NCI-H146 treated with DMSO at 0.1 percent for 48 hours (cell line): ENCODE data around the gene PAPPA.

ENCODE experiments used
- DNase-seq: peaks from one replicate; lab custom pipeline; 2025; ENCODE audit not compliant: unreplicated experiment; lab: John Stamatoyannopoulos, UW

The PAPPA gene

GRCh38 chr9:116153765-116154333 lies at the start of gene PAPPA:
Gene PAPPA (plus strand): TSS chr9:116153791. CDS start chr9:116154173, 382 bp downstream.
- DNase-seq = no peak

- DNase-seq = no peak
Observed at GRCh38 chr9:116103976-116104820, 49.4 kb upstream of the PAPPA start.

- DNase-seq = no peak
Observed at GRCh38 chr9:116112236-116112635, 41.4 kb upstream of the PAPPA start.

GRCh38 chr9:116115761-116116353 lies 37.7 kb upstream of the PAPPA start:
- no peak for DNase-seq

GRCh38 chr9:116116393-116116792 lies 37.2 kb upstream of the PAPPA start:
- DNase-seq = no peak

- no peak for DNase-seq
Observed at GRCh38 chr9:116123171-116123570, 30.4 kb upstream of the PAPPA start.

GRCh38 chr9:116124472-116125040 lies 29.0 kb upstream of the PAPPA start:
- DNase-seq = no peak

- no peak for DNase-seq
Observed at GRCh38 chr9:116133163-116133562, 20.4 kb upstream of the PAPPA start.

- DNase-seq = no peak
Observed at GRCh38 chr9:116134975-116135374, 18.6 kb upstream of the PAPPA start.

GRCh38 chr9:116137010-116137409 lies 16.6 kb upstream of the PAPPA start:
- no peak for DNase-seq

- no peak for DNase-seq
Observed at GRCh38 chr9:116137581-116137980, 16.0 kb upstream of the PAPPA start.

- no peak for DNase-seq
Observed at GRCh38 chr9:116141864-116142561, 11.6 kb upstream of the PAPPA start.

- no peak for DNase-seq
Observed at GRCh38 chr9:116142706-116143492, 10.7 kb upstream of the PAPPA start.

- no peak for DNase-seq
Observed at GRCh38 chr9:116144038-116144437, 9.6 kb upstream of the PAPPA start.

- DNase-seq = no peak
Observed at GRCh38 chr9:116144555-116144954, 9.0 kb upstream of the PAPPA start.

- no peak for DNase-seq
Observed at GRCh38 chr9:116145036-116145435, 8.6 kb upstream of the PAPPA start.

GRCh38 chr9:116147821-116148220 lies 5.8 kb upstream of the PAPPA start:
- no peak for DNase-seq

GRCh38 chr9:116149844-116150243 lies 3.7 kb upstream of the PAPPA start:
- no peak for DNase-seq

- DNase-seq = no peak
Observed at GRCh38 chr9:116151199-116151598, 2.4 kb upstream of the PAPPA start.

- no peak for DNase-seq
Observed at GRCh38 chr9:116151966-116152381, 1.6 kb upstream of the PAPPA start.
